Measurements from ENCODE around the gene CYLD.

Gene CYLD

GRCh38 chr16:50741781-50742575, at the start of gene CYLD:
Gene CYLD, plus strand, starts transcription at chr16:50742086. Its CDS starts 7,613 bp downstream, at chr16:50749699.
- DNase-seq (ENCODE audit: low read depth in 2 of 2), result peak; percentile 99

DNA sequence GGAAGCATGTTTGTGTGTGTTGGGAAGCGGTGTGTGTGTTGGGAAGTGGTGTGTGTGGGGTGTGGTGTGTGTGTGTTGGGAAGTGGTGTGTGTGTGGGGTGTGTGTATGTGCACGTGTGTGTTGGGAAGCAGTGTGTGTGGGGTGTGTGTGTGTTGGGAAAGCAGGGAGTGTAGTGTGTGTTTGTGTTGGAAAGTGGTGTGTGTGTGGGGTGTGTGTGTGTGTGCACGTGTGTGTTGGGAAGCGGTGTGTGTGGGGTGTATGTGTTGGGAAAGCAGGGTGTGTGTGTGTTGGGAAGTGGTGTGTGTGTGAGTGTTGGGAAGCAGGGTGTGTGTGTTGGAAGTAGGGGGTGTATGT, 49.3 kb upstream of the CYLD start:
- DNase-seq (ENCODE audit: low read depth in 2 of 2), result no peak

DNA sequence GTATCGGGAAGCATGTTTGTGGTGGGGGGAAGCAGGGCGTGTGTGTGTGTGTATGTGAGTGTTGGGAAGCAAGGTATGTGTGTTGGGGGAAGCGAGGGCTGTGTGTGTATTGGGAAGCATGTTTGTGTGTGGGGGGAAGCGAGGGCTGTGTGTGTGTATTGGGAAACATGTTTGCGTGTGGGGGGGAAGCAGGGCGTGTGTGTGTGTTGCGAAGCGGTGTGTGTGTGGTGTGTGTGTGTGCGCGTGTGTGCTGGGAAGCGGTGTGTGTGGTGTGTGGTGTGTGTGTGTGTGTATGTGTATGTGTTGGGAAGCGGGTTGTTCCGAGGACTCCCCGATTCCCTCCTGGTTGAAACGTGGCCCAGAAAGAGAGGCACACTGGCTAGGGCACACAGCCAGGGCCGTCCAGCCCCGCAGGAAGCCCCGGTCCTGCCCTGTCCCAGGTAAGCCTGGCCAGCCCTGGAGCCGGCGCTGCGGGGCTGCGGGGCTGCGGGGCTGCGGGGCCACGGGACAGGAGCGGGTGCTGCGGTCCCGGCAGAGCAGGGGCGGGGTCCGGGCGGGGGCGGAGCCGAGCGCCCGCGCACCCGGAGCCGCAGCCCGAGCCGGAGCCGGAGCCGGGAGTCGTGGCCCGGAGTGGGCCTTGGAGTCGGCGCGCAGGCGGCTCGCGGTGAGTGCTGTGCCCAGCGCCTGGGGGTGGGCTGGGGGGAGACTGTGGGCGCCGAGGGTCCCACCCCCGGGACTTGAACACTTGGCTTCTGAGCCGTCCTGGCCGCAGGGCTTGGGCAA, 48.7 kb upstream of the CYLD start, which contains the start of gene NOD2:
Gene NOD2, plus strand, starts transcription at position 608 of the 783 bp plus-strand sequence. CDS start 5,890 bp downstream, outside the sequence.
- no peak for DNase-seq (ENCODE audit: low read depth in 2 of 2)

DNA sequence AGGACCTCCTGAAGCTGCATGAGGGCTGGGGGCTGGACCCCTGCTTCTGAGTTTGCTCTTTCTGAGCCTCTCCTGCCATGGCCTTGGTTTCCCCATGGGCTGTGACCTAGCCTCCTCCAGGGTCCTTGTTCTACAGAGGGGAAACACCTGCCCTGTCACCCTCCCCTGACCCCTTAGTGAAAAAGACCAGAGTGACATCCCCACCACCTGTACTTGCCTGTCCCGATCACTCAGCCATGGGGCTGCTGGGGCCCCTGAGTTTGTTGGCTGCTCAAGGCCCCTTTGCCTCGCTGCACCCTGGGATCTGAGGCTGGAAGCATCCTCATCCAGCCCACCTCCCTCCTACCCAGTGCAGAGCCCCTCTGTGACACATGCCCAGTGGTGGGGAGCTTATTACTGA, 47.7 kb upstream of the CYLD start:
- DNase-seq (ENCODE audit: low read depth in 2 of 2), result no peak

GRCh38 chr16:50695017-50696000, 46.6 kb upstream of the CYLD start:
- no peak for DNase-seq (ENCODE audit: low read depth in 2 of 2)

GRCh38 chr16:50696126-50696525, 45.8 kb upstream of the CYLD start:
- no peak for DNase-seq (ENCODE audit: low read depth in 2 of 2)

DNA sequence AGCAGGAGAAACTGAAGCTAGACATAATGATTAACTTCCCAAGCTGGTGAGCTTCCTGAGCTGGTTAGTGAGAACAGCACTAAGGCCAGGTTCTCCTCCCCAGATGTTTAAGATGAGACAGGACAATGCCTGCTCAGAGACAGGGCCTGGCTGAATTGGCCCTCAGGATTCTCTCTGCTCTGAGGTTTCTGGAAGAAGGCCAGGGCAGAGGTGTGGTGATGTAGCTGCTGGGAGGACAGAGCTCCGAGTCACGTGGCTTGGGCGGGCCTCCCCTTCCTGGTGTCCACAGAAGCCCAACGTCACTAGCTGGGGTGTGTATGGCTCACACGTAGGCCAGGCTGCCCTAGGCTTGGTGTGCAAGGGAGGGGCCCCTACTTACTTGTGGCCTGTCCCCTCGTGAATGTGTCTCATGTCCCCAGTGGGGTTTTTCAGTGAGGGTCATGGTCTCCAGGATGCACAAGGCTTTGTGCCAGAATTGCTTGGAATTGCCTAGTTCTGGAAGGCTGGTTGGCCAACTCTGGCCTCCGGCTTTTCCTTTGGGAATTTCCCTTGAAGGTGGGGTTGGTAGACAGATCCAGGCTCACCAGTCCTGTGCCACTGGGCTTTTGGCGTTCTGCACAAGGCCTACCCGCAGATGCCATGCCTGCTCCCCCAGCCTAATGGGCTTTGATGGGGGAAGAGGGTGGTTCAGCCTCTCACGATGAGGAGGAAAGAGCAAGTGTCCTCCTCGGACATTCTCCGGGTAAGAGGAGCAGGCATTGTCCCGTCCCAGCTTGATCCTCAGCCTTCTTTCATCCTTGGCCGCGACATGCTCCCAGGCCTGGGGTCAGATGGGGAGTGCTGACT, 45.1 kb upstream of the CYLD start:
- DNase-seq (ENCODE audit: low read depth in 2 of 2), result peak in 1 of 2 experiments; percentile 52

DNA sequence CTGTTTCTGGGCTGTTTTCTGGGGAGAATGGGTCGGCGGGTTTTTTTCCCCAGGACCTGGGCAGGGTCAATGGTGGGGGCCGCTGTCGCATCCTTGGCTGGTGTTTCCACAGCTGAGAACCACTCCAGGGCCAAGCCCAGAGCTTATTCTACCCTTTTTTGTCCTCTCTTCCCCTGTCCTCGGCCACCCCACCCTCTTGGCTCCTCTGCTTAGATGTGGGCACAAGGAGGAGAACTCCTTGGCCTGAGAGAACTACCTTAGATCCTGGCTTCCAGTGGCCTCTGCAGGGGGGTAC, 44.5 kb upstream of the CYLD start:
- no peak for DNase-seq (ENCODE audit: low read depth in 2 of 2)

DNA sequence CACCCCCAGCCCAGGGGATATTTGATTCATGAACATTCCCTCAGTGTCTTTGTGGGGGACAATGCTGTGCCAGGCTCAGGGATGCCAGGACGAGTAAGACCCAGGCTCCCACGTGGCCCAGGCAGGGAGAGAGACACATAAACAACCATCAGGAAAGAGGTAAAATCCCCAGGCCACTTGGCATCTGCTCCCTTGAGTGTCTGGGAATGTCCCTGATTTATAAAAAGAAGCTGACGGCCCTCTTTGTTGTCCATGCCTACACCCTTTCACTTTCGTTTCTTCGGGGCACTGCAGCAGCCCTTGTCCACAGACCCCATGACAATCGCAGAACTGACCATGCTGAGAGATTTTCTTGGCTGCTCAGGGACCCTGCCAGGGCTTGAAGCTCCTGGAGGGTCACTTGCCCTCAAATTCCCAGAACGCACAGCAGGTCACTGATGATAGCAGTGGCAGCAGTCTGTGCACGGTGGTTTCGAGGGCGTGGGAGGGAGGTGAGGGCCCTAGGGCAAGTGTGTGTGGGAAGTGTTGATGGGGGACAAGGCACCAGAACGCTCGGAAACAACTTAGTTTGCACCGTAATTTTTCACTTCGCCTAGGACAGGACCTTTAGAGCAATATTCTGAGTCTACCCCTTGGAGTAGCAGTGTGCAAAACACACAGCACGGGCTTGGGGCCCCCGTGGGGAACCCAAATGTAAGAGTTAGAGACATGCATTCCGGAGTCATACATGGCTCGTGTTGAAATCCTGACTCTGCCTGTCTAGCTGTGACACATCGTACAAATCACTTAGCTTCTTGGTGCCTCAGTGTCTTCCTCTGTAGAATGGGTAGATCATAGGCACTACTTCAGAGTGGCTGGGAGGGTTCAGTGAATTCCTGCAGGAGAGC, 43.8 kb upstream of the CYLD start:
- peak in 1 of 2 experiments; percentile 61 for DNase-seq (ENCODE audit: low read depth in 2 of 2)

DNA sequence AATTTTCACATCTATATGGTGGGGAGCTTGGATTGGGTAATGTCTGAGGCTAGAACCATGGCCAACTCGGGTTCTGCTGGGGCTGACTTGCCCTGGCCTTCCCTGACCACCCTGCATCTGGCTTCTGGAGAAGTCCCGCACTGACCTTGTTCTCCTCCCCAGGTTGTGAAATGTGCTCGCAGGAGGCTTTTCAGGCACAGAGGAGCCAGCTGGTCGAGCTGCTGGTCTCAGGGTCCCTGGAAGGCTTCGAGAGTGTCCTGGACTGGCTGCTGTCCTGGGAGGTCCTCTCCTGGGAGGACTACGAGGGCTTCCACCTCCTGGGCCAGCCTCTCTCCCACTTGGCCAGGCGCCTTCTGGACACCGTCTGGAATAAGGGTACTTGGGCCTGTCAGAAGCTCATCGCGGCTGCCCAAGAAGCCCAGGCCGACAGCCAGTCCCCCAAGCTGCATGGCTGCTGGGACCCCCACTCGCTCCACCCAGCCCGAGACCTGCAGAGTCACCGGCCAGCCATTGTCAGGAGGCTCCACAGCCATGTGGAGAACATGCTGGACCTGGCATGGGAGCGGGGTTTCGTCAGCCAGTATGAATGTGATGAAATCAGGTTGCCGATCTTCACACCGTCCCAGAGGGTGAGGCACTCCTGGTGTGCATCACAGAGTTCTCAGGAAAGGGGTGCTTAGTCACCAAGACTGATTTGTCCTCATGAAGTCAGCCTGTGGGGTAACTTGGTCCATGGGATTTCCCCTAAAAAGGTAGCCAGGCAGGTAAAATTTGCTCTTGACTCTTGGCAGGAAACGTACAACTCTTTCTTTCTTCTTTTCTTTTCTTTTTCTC, 42.3 kb upstream of the CYLD start:
- DNase-seq (ENCODE audit: low read depth in 2 of 2), result peak in 1 of 2 experiments; percentile 66

DNA sequence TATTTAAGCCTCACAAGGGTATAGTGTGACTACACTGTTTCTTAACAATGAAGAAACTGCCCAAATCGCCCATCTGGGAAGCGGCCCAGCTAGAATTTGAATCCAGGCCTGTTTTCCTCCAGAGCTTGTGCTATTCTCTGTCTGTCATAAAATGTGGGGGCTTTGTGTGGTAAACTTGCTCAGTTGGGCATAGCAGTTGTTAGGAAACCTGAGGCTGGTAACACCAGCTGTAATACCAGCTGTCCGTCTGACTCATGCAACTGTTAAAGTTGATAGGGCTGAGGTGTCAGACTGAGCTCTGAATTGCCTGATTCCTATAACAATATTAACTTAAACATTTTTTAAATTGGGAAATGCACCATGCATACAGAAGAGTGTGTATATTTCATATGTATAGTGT, 39.2 kb upstream of the CYLD start:
- no peak for DNase-seq (ENCODE audit: low read depth in 2 of 2)

DNA sequence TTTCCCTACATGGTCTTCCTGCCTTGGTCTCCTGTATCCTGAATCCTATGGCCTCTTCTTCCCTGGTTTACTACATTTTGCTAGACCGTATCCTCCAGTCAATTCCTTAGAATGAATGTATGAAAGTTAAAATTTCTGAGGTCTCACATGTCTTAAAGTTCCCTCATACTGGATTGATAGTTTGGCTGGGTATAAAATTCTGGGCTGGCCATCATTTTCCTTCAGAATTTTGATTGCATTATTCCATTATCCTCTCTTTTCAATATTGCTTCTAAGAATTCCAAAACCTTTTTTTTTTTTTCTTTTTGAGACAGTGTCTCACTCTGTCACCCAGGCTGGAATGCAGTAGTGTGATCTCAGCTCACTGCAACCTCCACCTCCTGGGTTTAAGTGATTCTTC, 37.6 kb upstream of the CYLD start:
- no peak for DNase-seq (ENCODE audit: low read depth in 2 of 2)

DNA sequence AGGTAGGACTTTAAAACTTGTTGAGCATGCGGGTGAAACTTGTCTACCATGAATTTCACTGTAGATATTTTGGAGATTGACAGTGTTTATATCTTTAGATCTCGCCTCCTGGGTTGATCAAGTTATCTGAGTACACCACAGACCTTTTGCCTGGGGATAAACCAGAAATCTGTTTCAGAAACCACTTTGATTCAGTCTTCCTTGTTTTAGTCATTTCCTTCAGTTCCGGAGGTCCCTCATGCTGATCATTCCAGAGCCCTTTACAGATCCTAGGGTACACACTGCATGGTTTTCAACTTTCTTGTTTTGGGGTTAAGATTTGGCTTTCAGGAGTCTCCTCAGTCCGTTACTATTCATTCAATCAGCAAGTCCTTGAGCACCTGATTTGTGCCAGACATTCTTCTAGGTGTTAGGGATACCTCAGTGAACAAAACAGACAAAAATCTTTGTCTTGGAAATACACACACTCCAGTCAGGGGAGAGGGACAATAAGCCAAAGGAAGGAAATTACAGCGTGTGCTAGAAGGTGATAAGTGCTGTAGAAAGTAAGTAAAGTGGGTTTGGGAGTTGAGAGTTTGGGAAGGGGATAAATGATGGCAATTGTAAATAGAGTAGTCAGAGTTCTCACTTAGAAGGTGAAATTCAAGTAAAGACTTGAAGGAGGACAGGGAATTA, 36.3 kb upstream of the CYLD start:
- DNase-seq (ENCODE audit: low read depth in 2 of 2), result no peak

DNA sequence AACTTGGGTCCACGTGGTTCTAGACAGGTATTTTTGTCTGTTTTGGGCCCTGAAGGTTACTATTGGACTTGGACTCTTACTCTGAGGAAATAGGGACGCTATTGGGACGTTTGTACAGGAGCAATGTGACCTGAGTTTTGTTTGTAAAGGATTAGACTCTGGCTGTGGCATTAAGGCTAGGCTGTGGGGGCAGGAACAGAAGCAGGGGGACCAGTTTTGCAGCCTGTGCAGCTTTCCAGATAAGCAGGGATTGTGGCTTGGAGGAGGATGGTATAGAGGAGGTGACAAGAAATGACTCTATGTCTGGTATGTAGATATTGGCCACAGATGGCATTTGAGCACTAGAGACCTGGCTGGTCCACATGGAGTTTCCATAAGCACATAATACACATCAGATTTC, 35.6 kb upstream of the CYLD start:
- DNase-seq (ENCODE audit: low read depth in 2 of 2), result no peak

- DNase-seq (ENCODE audit: low read depth in 2 of 2), result peak in 1 of 2 experiments; percentile 37
These were observed 33.4 kb upstream of the CYLD start for GRCh38 chr16:50708373-50709060.

- no peak for DNase-seq (ENCODE audit: low read depth in 2 of 2)
These were observed 32.7 kb upstream of the CYLD start for GRCh38 chr16:50709061-50709684.

- no peak for DNase-seq (ENCODE audit: low read depth in 2 of 2)
These were observed 31.9 kb upstream of the CYLD start for GRCh38 chr16:50709980-50710379.
